MCF 10A (cell line): ENCODE measurements around the gene DIP2C. TPM values are rescaled to one million over a fixed set of nuclear protein-coding genes. Genes with fewer than 3 reads are reported as not detected.

Experiments used
- BruUV-seq: library from RNA; stranded (reverse); fragments of 400-500 nt; replicated peaks from 2 replicates; lab custom pipeline; 2021; lab: Mats Ljungman, UMichigan
- CTCF ChIA-PET: fragments of 300-600 bp; sonication (Branson Sonifier 250); formaldehyde crosslinking; extraction: SDS; loops from one replicate; lab custom pipeline; 2021; ENCODE audit warnings: antibody characterized with exemption, inconsistent platforms; lab: Yijun Ruan, JAX
- POLR2A ChIA-PET: fragments of 300-600, 350-650 bp; sonication (Branson Sonifier 250); formaldehyde crosslinking; extraction: SDS; loops from one replicate; lab custom pipeline; 2020; ENCODE audit warnings: antibody characterized with exemption, inconsistent platforms; lab: Yijun Ruan, JAX
- DNase-seq: peaks from one replicate; pipeline ENCODE4 v3.0.0-alpha.2; 2018; ENCODE audit not compliant: unreplicated experiment
- H3K27ac Mint-ChIP-seq: one replicate; pipeline ENCODE4 v1.8.0; 2022; ENCODE audit warnings: mild to moderate bottlenecking, low read depth, mixed read lengths; ENCODE audit not compliant: unreplicated experiment
- H3K27me3 Mint-ChIP-seq: one replicate; pipeline ENCODE4 v1.8.0; 2022; ENCODE audit warnings: mixed read lengths; ENCODE audit not compliant: insufficient read depth, unreplicated experiment
- H3K36me3 Mint-ChIP-seq: one replicate; pipeline ENCODE4 v1.8.0; 2022; ENCODE audit warnings: mild to moderate bottlenecking, moderate library complexity, mixed read lengths; ENCODE audit not compliant: insufficient read depth, unreplicated experiment
- H3K4me1 Mint-ChIP-seq: one replicate; pipeline ENCODE4 v1.8.0; 2022; ENCODE audit warnings: mixed read lengths; ENCODE audit not compliant: insufficient read depth, unreplicated experiment
- H3K4me3 Mint-ChIP-seq: one replicate; pipeline ENCODE4 v1.8.0; 2022; ENCODE audit warnings: mild to moderate bottlenecking, moderate library complexity, mixed read lengths; ENCODE audit not compliant: unreplicated experiment
- H3K9me3 Mint-ChIP-seq: one replicate; pipeline ENCODE4 v1.8.0; 2022; ENCODE audit warnings: mixed read lengths; ENCODE audit not compliant: unreplicated experiment
- intact Hi-C: fragments of 100-400 bp; cut with micrococcal nuclease; formaldehyde crosslinking; loops from 2 replicates; pipeline ENCODE4 v1.14.1; 2022
- total RNA-seq: library from RNA; stranded (reverse); gene quantifications from 2 replicates; pipeline ENCODE4 v1.2.3, GENCODE V29; 2022
- TF ChIP-seq, protein P1 (sequence below): fragments of 200-600 bp; IDR thresholded peaks from one replicate; pipeline ENCODE4 v1.8.0; 2022; ENCODE audit warnings: antibody characterized with exemption, mild to moderate bottlenecking; ENCODE audit not compliant: unreplicated experiment

The DIP2C gene
- total RNA-seq, 1 experiment from 2014 or later: 0.37 TPM

DNA sequence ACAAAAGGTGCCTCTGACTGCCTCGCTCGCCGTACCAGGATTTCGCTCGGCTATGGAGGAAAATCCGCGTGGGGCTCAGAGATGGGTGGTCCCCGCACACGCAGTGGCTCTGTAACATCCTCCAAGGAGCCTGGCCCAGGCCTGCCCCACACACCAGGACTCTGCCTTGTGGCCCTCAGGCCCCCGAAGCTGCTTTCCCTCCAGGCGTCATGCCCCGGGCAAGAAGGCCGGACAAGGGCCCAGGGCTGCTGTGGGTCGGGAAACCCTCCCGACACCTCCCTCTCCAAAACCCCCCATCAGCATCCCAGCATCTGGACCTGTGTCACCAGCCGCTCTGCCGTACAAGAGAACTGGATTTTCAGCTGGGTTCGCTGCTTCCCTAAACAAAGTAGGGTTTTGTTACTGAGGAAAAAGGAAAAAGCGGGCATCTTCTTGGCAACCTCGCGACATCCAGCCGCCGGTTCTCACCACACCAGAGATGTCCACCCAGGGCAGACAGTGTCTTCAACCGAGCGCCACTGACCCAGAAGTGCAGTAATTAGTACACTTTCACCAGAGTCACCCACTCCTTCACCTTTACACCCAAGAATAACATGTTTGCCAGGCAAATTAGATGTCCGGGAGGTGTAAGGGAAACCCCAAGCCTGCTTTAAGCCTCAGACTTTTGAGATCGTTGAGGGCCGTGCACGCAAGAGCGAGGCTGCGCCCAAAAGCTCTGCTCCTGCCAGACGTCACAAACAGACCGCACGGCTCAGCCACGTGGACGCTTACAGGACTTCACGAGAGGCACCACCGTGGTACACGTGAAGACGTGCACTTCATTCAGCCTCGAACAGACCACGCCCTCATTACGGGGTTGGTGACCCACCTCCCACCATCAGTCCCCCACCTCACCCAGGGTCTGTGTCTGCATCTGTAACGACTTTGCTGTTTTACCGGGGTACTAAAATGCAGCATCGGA is 62.2 kb downstream of the DIP2C start:
- POLR2A ChIA-PET: no interaction called here
- Mint-ChIP-seq H3K4me1 (no peaks in the 10 kb centered on the region), H3K4me3 (no peak overlapping the region), H3K36me3 (no peaks in the 10 kb centered on the region), H3K9me3 (peaks cover 6% of the 10 kb centered on the region), H3K27ac (no peak overlapping the region), H3K27me3 (peaks cover 19% of the 10 kb centered on the region)
- intact Hi-C loops: no loop called here
- no TSS peak for BruUV-seq
- TF ChIP-seq, protein P1, sequence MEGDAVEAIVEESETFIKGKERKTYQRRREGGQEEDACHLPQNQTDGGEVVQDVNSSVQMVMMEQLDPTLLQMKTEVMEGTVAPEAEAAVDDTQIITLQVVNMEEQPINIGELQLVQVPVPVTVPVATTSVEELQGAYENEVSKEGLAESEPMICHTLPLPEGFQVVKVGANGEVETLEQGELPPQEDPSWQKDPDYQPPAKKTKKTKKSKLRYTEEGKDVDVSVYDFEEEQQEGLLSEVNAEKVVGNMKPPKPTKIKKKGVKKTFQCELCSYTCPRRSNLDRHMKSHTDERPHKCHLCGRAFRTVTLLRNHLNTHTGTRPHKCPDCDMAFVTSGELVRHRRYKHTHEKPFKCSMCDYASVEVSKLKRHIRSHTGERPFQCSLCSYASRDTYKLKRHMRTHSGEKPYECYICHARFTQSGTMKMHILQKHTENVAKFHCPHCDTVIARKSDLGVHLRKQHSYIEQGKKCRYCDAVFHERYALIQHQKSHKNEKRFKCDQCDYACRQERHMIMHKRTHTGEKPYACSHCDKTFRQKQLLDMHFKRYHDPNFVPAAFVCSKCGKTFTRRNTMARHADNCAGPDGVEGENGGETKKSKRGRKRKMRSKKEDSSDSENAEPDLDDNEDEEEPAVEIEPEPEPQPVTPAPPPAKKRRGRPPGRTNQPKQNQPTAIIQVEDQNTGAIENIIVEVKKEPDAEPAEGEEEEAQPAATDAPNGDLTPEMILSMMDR: no peak
- no peak for DNase-seq
- CTCF ChIA-PET: no interaction called here

DNA sequence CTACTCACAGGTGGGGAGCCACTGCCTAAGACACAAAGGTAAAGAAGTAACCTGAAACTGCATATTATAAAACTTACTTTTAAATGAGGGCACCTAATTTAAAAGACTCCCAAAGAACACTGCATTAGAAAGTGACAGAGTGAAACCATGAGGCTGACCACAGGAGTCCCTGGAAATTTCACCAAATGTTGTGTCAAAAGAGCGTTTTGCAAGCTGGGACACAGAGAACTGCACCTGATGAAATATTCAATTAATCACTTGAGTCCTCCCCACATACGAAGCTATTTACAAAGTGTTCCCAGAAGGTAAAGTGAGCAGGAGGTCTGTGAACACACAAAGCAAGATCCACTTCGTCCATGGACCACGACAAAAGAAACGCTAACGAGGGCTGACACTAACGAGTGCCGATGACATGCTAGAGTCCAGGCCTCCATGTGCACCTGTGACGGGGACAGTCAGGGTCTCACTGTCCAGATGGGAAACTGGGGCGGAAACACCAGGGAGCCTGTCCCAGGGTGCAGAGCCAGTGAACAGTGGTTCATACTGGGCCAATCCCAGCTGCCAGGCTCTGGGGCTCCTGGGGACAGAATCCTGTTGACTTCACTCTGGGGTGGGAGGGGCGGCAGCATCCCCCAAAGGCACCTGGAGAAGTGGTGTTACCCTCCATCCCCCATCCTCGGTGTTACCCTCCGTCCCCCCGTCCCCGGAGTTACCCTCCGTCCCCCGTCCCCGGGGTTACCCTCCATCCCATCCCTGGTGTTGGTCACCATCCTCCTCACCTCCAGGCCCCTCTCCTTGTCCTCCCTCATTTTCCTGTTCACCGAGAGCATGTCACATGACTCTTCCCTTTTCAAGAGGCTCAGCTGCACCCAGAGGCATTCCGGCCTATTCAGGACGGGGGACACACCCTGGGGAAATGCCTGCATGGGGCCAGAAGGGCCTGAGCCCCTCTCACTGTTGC is 63.4 kb downstream of the DIP2C start:
- BruUV-seq: no TSS peak
- intact Hi-C loops: no loop called here
- TF ChIP-seq, protein P1: no peak
- ChIA-PET POLR2A (no interaction called here), CTCF (interaction anchor here (0.6 kb wide), 1 partner anchor 367 kb away, joined by 3 read pairs; no protein-coding TSS in a partner anchor)
- H3K9me3 Mint-ChIP-seq: no peaks in the 10 kb centered on the region
- no peak overlapping the region for H3K4me3 Mint-ChIP-seq
- no peaks in the 10 kb centered on the region for H3K36me3 Mint-ChIP-seq
- H3K4me1 Mint-ChIP-seq: no peaks in the 10 kb centered on the region
- no peak overlapping the region for H3K27ac Mint-ChIP-seq
- peaks cover 32% of the 10 kb centered on the region for H3K27me3 Mint-ChIP-seq
- DNase-seq: no peak

DNA sequence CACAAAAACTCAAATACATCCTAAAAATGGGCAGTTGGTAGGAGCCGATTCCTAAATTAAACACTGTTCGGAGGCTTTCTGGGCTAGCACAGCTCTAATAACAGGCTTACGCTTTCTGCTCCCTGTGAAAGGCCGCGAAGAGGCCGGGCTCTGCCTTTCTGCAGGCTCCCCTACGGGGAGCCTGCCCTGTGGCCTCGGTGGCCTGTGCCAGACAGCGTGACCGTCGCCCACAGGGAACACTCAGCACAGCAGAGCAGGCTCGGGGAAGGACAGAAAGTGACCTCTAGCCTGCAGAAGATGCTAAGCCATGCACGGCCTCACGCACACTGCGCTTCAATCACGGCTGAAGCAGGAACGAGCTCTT is 64.2 kb downstream of the DIP2C start:
- H3K36me3 Mint-ChIP-seq: no peaks in the 10 kb centered on the region

More for the DNA sequence above, 64.2 kb downstream of the DIP2C start:
- H3K4me3 Mint-ChIP-seq: no peak overlapping the region
- peaks cover 39% of the 10 kb centered on the region for H3K27me3 Mint-ChIP-seq
- no peak for DNase-seq
- ChIA-PET CTCF (interaction anchor here (0.6 kb wide), 1 partner anchor 366 kb away, joined by 3 read pairs; no protein-coding TSS in a partner anchor), POLR2A (no interaction called here)
- TF ChIP-seq, protein P1: no peak
- no peaks in the 10 kb centered on the region for H3K9me3 Mint-ChIP-seq
- no peak overlapping the region for H3K27ac Mint-ChIP-seq
- intact Hi-C loops: no loop called here
- no peaks in the 10 kb centered on the region for H3K4me1 Mint-ChIP-seq
- BruUV-seq: no TSS peak
